ACC112 (cell line): ENCODE measurements around the gene RNPEP.
"Not testable (repeated sequence)": the region's sequence is repeated elsewhere in the genome, so short reads cannot be mapped to it uniquely, and the experiment has no call there.

Experiments
- H2AFZ ChIP-seq: fragments of 200-600 bp; sonication (generic); one replicate; pipeline ENCODE4 v1.6.0; 2017; ENCODE audit warnings: antibody characterized with exemption, low read length; ENCODE audit not compliant: unreplicated experiment
- H3K27ac ChIP-seq: fragments of 200-600 bp; sonication (generic); 2 replicates; pipeline ENCODE4 v1.5.1; 2014; ENCODE audit warnings: low read depth, mild to moderate bottlenecking, antibody characterized with exemption, low read length, moderate library complexity
- H3K27me3 ChIP-seq: fragments of 200-600 bp; sonication (generic); 2 replicates; pipeline ENCODE4 v1.6.1; 2014; ENCODE audit warnings: mild to moderate bottlenecking, antibody characterized with exemption, low read length, moderate library complexity, mixed read lengths; ENCODE audit not compliant: insufficient read depth
- H3K36me3 ChIP-seq: fragments of 200-600 bp; sonication (generic); 2 replicates; pipeline ENCODE4 v1.6.1; 2016; ENCODE audit warnings: mild to moderate bottlenecking, antibody characterized with exemption, low read length, moderate library complexity, mixed read lengths; ENCODE audit not compliant: insufficient read depth
- H3K4me1 ChIP-seq: fragments of 200-600 bp; sonication (generic); one replicate; pipeline ENCODE4 v1.6.1; 2016; ENCODE audit warnings: low read length, mixed read lengths; ENCODE audit not compliant: insufficient read depth, unreplicated experiment, control insufficient read depth
- H3K4me3 ChIP-seq: fragments of 200-600 bp; sonication (generic); 2 replicates; pipeline ENCODE4 v1.5.1; 2014; ENCODE audit warnings: mild to moderate bottlenecking, low read depth, low read length
- H3K79me2 ChIP-seq: fragments of 200-600 bp; sonication (generic); one replicate; pipeline ENCODE4 v1.6.0; 2016; ENCODE audit warnings: low read length; ENCODE audit not compliant: control insufficient read depth, unreplicated experiment, insufficient read depth

RNPEP gene

GRCh38 chr1:201958348-201958747, 24.1 kb upstream of the RNPEP start:
- no peak overlapping the region for H3K4me3 ChIP-seq
- peaks cover 30% of the 10 kb centered on the region for H3K36me3 ChIP-seq
- no peaks in the 10 kb centered on the region for H3K27me3 ChIP-seq
- no peak overlapping the region for H3K27ac ChIP-seq
- no peak overlapping the region for H2AFZ ChIP-seq
- peaks cover 44% of the 10 kb centered on the region for H3K79me2 ChIP-seq
- peaks cover 11% of the 10 kb centered on the region for H3K4me1 ChIP-seq

GRCh38 chr1:201962382-201962781, 20.1 kb upstream of the RNPEP start:
- H3K36me3 ChIP-seq = peaks cover 50% of the 10 kb centered on the region
- H2AFZ ChIP-seq, H3K4me3 ChIP-seq: not testable (repeated sequence)

DNA sequence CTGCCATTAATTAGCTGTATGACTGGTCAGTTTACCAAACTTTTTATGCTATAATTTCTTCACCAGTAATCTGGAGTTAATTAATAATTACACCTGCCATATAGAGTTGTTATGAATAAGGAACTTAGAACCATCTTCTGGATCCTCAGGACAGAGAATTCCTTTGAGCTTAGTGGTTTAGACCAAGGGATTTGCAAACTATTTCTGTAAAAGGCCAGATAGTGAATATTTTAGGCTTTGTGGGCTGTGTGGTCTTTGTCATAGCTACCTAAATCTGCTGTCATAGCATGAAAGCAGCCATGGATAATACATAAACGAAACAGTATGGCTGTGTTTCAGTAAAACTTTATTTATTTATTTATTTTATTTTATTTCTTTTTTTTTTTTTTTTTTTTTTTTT, 18.2 kb upstream of the RNPEP start:
- Histone ChIP-seq H3K36me3 (peaks cover 43% of the 10 kb centered on the region), H3K27ac (no peak overlapping the region), H3K27me3 (no peaks in the 10 kb centered on the region), H3K4me1 (no peaks in the 10 kb centered on the region), H3K4me3 (no peak overlapping the region), H3K79me2 (peaks cover 9% of the 10 kb centered on the region), H2AFZ (no peak overlapping the region)

More at GRCh38 chr1:201962382-201962781, 20.1 kb upstream of the RNPEP start:
- peaks cover 26% of the 10 kb centered on the region for H3K79me2 ChIP-seq
- not testable (repeated sequence) for H3K4me1 ChIP-seq, H3K27ac ChIP-seq, H3K27me3 ChIP-seq

DNA sequence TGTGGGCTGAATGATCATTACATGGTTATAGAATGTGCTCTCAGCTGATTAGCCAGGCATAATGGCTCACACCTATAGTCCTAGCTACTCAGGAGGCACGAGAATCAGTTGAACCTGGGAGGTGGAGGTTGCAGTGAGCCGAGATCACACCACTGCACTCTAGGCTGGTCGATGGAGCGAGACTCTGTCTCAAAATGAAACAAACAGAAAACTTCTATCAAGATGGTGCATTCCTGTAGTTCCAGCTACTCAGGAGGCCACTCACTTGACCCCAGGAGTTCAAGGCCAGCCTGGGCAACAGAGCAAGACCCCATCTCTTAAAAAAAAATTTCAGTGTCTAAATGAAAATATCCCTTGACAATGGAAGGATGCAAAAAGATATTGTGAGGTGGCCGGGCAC, 16.3 kb upstream of the RNPEP start:
- Histone ChIP-seq H3K27ac (no peak overlapping the region), H2AFZ (no peak overlapping the region)

GRCh38 chr1:201968202-201968925, 14.1 kb upstream of the RNPEP start:
- Histone ChIP-seq H3K79me2 (peaks cover 4% of the 10 kb centered on the region), H2AFZ (no peak overlapping the region), H3K36me3 (peaks cover 39% of the 10 kb centered on the region), H3K27ac (no peak overlapping the region), H3K4me3 (no peak overlapping the region), H3K4me1 (peaks cover 8% of the 10 kb centered on the region), H3K27me3 (no peaks in the 10 kb centered on the region)

More for the DNA sequence above, 16.3 kb upstream of the RNPEP start:
- no peaks in the 10 kb centered on the region for H3K27me3 ChIP-seq
- peaks cover 8% of the 10 kb centered on the region for H3K4me1 ChIP-seq
- peaks cover 47% of the 10 kb centered on the region for H3K36me3 ChIP-seq
- peaks cover 4% of the 10 kb centered on the region for H3K79me2 ChIP-seq
- H3K4me3 ChIP-seq = no peak overlapping the region

DNA sequence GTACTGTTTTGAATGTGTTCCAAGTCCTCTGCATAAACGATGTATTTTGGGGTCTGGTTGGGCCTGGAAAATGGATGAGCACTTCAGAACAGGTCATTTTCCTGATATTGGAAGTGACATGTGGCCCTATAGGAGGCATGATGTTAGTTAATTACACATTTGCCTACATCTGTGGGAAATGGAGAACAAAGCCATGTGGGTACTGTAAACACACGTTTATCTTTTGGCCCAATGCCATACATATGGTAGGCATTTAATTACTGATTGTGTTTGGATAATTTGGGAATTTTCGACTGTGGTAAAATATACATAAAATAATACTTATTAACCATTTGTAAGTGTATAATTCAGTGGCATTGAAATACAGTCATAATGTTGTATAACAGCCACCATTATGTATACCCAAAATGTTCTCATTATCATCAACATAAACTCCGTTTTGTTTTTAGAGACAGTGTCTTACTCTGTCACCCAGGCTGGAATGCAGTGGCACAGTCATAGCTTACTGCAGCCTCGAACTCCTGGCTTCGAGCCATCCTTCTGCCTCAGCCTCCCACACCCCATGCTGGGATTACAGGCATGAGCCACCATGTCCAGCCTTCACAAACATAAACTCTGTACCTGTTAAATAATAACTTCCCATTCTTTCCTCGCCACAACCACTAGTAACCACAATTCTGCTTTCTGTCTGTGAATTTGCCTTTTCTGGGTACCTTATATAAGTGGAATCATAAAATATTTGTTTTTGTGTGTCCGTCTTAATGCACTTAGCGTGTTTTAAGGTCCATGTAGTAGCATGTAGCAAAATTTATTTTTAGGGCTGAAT, 11.9 kb upstream of the RNPEP start:
- H3K36me3 ChIP-seq = peaks cover 24% of the 10 kb centered on the region

GRCh38 chr1:201982082-201982622, 296 bp upstream of the RNPEP start:
- Histone ChIP-seq H3K36me3 (no peaks in the 10 kb centered on the region), H3K79me2 (peaks cover 24% of the 10 kb centered on the region), H3K27me3 (no peaks in the 10 kb centered on the region), H3K4me3 (peak overlapping the region; percentile 98), H3K27ac (no peak overlapping the region), H2AFZ (peak overlapping the region; percentile 67), H3K4me1 (peaks cover 10% of the 10 kb centered on the region)

More for the DNA sequence above, 11.9 kb upstream of the RNPEP start:
- Histone ChIP-seq H3K4me1 (peaks cover 8% of the 10 kb centered on the region), H3K27me3 (no peaks in the 10 kb centered on the region), H3K27ac (no peak overlapping the region), H2AFZ (no peak overlapping the region), H3K4me3 (no peak overlapping the region), H3K79me2 (peaks cover 4% of the 10 kb centered on the region)

GRCh38 chr1:201983380-201983805, 945 bp downstream of the RNPEP start:
- H3K36me3 ChIP-seq = no peaks in the 10 kb centered on the region
- peak overlapping the region; percentile 99 for H2AFZ ChIP-seq
- H3K27me3 ChIP-seq = no peaks in the 10 kb centered on the region
- peaks cover 24% of the 10 kb centered on the region for H3K79me2 ChIP-seq
- H3K4me3 ChIP-seq = peak overlapping the region; percentile 98
- H3K4me1 ChIP-seq = peaks cover 10% of the 10 kb centered on the region
- H3K27ac ChIP-seq = peak overlapping the region; percentile 41; the same call in 1 of the 2 replicates

DNA sequence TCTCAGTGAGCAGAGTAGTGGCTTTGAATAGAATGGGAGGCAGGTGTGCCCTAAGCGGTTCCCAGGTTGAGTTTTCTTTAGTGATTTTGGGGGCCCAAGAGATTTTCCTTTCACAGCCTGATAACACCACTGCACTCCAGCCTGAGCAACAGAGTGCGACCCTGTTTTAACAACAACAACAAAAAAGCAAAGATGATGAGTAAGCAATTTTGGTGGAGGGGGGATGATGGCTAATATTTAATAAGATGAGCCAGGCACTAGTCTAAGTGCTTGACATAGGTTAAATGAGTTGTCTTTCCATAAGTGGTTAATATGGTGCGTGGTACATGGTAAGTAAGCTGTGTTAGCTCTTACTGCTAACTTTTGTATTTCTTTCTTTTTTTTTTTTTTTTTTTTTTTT, 2.0 kb downstream of the RNPEP start:
- peak overlapping the region; percentile 98 for H3K4me3 ChIP-seq
- H3K4me1 ChIP-seq = peaks cover 10% of the 10 kb centered on the region
- H2AFZ ChIP-seq = no peak overlapping the region
- H3K36me3 ChIP-seq = peaks cover 6% of the 10 kb centered on the region; the same call in 1 of the 2 replicates
- H3K27ac ChIP-seq = no peak overlapping the region
- H3K27me3 ChIP-seq = no peaks in the 10 kb centered on the region
- peaks cover 24% of the 10 kb centered on the region for H3K79me2 ChIP-seq

GRCh38 chr1:201985355-201985754, 2.9 kb downstream of the RNPEP start:
- no peak overlapping the region for H2AFZ ChIP-seq
- no peak overlapping the region for H3K4me3 ChIP-seq
- H3K27me3 ChIP-seq = no peaks in the 10 kb centered on the region
- peaks cover 10% of the 10 kb centered on the region for H3K4me1 ChIP-seq
- peaks cover 6% of the 10 kb centered on the region; the same call in 1 of the 2 replicates for H3K36me3 ChIP-seq
- H3K79me2 ChIP-seq = peaks cover 24% of the 10 kb centered on the region
- H3K27ac ChIP-seq = no peak overlapping the region
